Aorta (tissue), 5 donors: ENCODE results near the gene DDX10. TPM values are rescaled to one million over a fixed set of nuclear protein-coding genes. Genes with fewer than 3 reads are reported as not detected.

Experiments used
- ATAC-seq: fragments of 200-7000 bp; cut with Tn5 transposase; one replicate; pipeline ENCODE4 v1.9.1; 2022; ENCODE audit warnings: moderate library complexity; ENCODE audit not compliant: low FRiP score
- DNase-seq, 2 donors: peaks; one replicate each; pipeline ENCODE4 v3.0.0-alpha.2; 2020
- H3K27ac ChIP-seq, 2 donors: one replicate each; pipeline ENCODE4 v1.5.1; 2013; ENCODE audit warnings: low read length in 2 of 2, mild to moderate bottlenecking in 2 of 2, moderate library complexity in 2 of 2, control low read depth in 1 of 2, inconsistent platforms in 1 of 2, low read depth in 1 of 2
- H3K27me3 ChIP-seq, 2 donors: one replicate each; pipeline ENCODE4 v1.6.1; 2013; ENCODE audit warnings: control low read depth in 1 of 2, low read length in 1 of 2, mild to moderate bottlenecking in 1 of 2, moderate library complexity in 1 of 2; ENCODE audit not compliant: insufficient read depth in 2 of 2, control insufficient read depth in 1 of 2
- H3K36me3 ChIP-seq, 2 donors: one replicate each; pipeline ENCODE4 v1.6.1; 2013; ENCODE audit warnings: control low read depth in 1 of 2, low read length in 1 of 2, mild to moderate bottlenecking in 1 of 2; ENCODE audit not compliant: insufficient read depth in 2 of 2, control insufficient read depth in 1 of 2
- H3K4me1 ChIP-seq, 2 donors: one replicate each; pipeline ENCODE4 v1.6.1; 2013; ENCODE audit warnings: low read length in 2 of 2, control low read depth in 1 of 2, mild to moderate bottlenecking in 1 of 2, moderate library complexity in 1 of 2; ENCODE audit not compliant: insufficient read depth in 2 of 2, control insufficient read depth in 1 of 2
- H3K4me3 ChIP-seq, 2 donors: one replicate each; pipeline ENCODE4 v1.5.1; 2013; ENCODE audit warnings: low read length in 2 of 2, control low read depth in 1 of 2, mild to moderate bottlenecking in 1 of 2
- H3K9me3 ChIP-seq: one replicate; pipeline ENCODE4 v1.6.1; 2013; ENCODE audit warnings: mild to moderate bottlenecking, low read length; ENCODE audit not compliant: control insufficient read depth
- WGBS, 2 donors: extraction: QIAGEN DNeasy Blood & Tissue Kit; methylation state at CpG; one replicate each; pipeline ENCODE4 v1.1.7; 2013; 5-methylcytosine and 5-hydroxymethylcytosine counted together
- intact Hi-C, 2 donors: fragments of 100-400 bp; cut with DNase I; formaldehyde crosslinking; loops; one replicate each; pipeline versions ENCODE4 v1.14.2 to v1.15.0; 2022
- polyA plus RNA-seq, 2 donors: library from polyadenylated mRNA; stranded (reverse); fragments of 200-250 nt; gene quantifications; one replicate each; pipeline ENCODE4 v1.2.3, GENCODE V29; 2013
- total RNA-seq, 2 donors: library from RNA; stranded (reverse); fragmentation: NEBNext Ultra II Directional; extraction: Animal tissue kit (Norgen Biotek cat#: 25700); gene quantifications; one replicate each; pipeline ENCODE4 v1.2.1, GENCODE V29; 2021
- donor health status: healthy with polysubstance abuse.
- donor health status: Bipolar disorder and iron deficiency.
- donor health status: DM: no; HTN: no; CAD: no.
- donor health status: DM: no; HTN: no; CAD: no.
- donor health status: DM: yes; HTN: yes; CAD: no.

DDX10 gene
- total and polyA plus RNA-seq, 4 donors = 9.3 to 24.2 (median 15.3) TPM

DNA sequence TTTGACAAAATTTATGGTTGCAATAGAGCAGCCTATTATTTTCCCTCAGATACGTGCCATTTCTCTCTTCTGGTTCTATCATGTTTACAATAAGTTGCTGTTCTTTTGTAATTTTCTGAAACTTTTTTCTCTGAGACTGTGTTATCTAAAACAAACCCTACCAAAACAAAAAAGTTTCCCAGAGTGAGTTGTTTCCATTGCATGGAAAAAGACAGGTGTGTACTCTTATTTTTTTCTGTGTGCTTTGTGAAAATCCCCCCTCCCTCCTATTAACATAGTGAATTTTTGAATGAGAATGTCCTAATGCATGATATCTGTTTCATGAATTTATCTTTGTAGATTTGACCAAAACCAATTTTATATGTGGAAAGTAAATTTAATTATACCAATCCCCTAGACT, 137.6 kb downstream of the DDX10 start:
- Histone ChIP-seq H3K27ac (no peak overlapping the region), H3K27me3 (no peaks in the 10 kb centered on the region), H3K4me3 (no peak overlapping the region), H3K36me3 (no peaks in the 10 kb centered on the region), H3K9me3 (no peaks in the 10 kb centered on the region), H3K4me1 (peaks cover 0 to 9% of the 10 kb centered on the region in 2 donors)
- intact Hi-C loops = no loop called here
- WGBS, 2 donors = 83 to 88% methylated on average over 1 of the region's 1 CpG
- ATAC-seq = no peak
- no peak for DNase-seq

GRCh38 chr11:108803776-108804175, 138.9 kb downstream of the DDX10 start:
- Histone ChIP-seq H3K36me3 (no peaks in the 10 kb centered on the region), H3K4me1 (peaks cover 0 to 9% of the 10 kb centered on the region in 2 donors), H3K4me3 (no peak overlapping the region), H3K9me3 (no peaks in the 10 kb centered on the region), H3K27me3 (no peaks in the 10 kb centered on the region), H3K27ac (no peak overlapping the region)
- ATAC-seq (no peak), DNase-seq (no peak)
- intact Hi-C loops = no loop called here
- WGBS, 2 donors = 8 to 10% methylated on average over 1 of the region's 1 CpG

DNA sequence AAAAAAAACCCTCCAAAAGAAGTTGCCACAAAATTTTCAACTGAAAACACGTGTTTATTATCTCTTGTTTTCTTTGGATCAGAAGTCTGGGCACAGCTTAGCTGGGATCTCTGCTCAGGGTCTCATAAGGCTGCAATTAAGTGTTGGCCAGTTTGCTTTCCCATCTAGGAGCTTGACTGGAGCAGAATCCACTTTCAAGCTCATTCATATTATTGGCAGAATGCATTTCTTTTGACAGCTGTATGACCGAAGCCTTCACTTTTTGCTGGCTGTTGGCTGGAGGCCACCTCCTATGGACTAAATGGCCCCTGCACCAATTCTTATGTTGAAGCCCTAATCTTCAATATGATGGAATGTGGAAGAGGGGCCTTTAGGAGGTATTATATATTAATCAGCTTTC, 139.6 kb downstream of the DDX10 start:
- H3K27me3 ChIP-seq = no peaks in the 10 kb centered on the region
- ATAC-seq (no peak), DNase-seq (no peak)
- H3K36me3 ChIP-seq = peaks cover 0 to 1% of the 10 kb centered on the region in 2 donors
- 15 to 23% methylated on average over 2 of the region's 2 CpGs for WGBS, 2 donors
- no peak overlapping the region for H3K27ac ChIP-seq
- H3K9me3 ChIP-seq = no peaks in the 10 kb centered on the region
- no peak overlapping the region for H3K4me3 ChIP-seq
- intact Hi-C loops = no loop called here
- peaks cover 0 to 9% of the 10 kb centered on the region in 2 donors for H3K4me1 ChIP-seq

- Histone ChIP-seq H3K4me1 (peaks cover 0 to 9% of the 10 kb centered on the region in 2 donors), H3K9me3 (no peaks in the 10 kb centered on the region), H3K4me3 (no peak overlapping the region), H3K27me3 (no peaks in the 10 kb centered on the region), H3K36me3 (peaks cover 0 to 2% of the 10 kb centered on the region in 2 donors), H3K27ac (no peak overlapping the region)
- no peak for DNase-seq
- 37 to 42% methylated on average over 2 of the region's 2 CpGs for WGBS, 2 donors
- no peak for ATAC-seq
- intact Hi-C loops = no loop called here
Observed at GRCh38 chr11:108805030-108805429, 140.2 kb downstream of the DDX10 start.

GRCh38 chr11:108807262-108807661, 142.4 kb downstream of the DDX10 start:
- H3K4me3 ChIP-seq = no peak overlapping the region
- no peak for ATAC-seq
- no peaks in the 10 kb centered on the region for H3K27me3 ChIP-seq
- 88 to 97% methylated on average over 2 of the region's 2 CpGs for WGBS, 2 donors
- no peaks in the 10 kb centered on the region for H3K9me3 ChIP-seq
- intact Hi-C loops = no loop called here
- DNase-seq = no peak
- H3K4me1 ChIP-seq = peaks cover 0 to 11% of the 10 kb centered on the region in 2 donors
- no peak overlapping the region for H3K27ac ChIP-seq
- peaks cover 0 to 2% of the 10 kb centered on the region in 2 donors for H3K36me3 ChIP-seq

DNA sequence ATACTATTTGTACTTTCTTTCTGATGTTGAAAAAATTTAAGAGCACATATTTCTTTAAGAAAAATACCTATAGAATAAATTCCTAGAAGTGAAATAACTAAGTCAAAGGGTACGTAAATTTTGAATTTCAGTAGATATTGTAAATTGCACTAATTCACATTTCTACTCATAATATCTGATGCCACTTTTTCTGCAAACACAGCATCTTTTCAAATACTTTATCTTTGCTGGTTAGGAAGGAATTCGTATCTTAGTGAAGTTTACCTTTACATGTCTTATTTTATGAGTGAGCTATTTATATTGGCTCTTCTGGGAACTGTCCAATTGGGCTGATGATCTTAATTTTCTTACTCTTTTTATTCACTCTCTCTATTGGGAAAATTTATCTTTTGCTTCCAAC, 148.2 kb downstream of the DDX10 start:
- Histone ChIP-seq H3K4me3 (no peak overlapping the region), H3K4me1 (peaks cover 0 to 3% of the 10 kb centered on the region in 2 donors), H3K36me3 (peaks cover 0 to 2% of the 10 kb centered on the region in 2 donors), H3K27ac (no peak overlapping the region), H3K27me3 (no peaks in the 10 kb centered on the region), H3K9me3 (no peaks in the 10 kb centered on the region)
- DNase-seq (no peak), ATAC-seq (no peak)
- intact Hi-C loops = no loop called here
- WGBS, 2 donors = 77 to 80% methylated on average over 2 of the region's 2 CpGs

DNA sequence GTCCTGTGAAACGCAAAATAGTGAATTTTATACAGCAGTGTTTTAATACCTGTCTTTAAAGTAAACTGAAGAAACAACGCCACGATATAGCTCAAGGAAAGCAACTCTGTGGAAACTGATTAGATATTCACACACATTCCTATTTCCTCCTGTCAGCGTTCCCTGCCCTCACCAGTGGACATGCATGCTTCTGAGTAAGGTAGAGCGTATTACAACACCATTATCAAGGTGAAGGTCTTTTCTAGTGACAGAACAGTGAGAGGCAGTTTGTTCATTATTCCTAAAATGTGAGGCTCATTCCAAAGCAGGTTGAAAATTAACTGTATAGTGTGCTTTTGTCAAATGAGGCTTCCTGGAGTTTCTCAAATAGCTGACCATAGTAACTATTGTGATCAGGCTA, 153.1 kb downstream of the DDX10 start:
- DNase-seq (no peak), ATAC-seq (no peak)
- Histone ChIP-seq H3K27me3 (no peaks in the 10 kb centered on the region), H3K4me3 (no peak overlapping the region), H3K27ac (no peak overlapping the region), H3K36me3 (no peaks in the 10 kb centered on the region), H3K4me1 (no peaks in the 10 kb centered on the region), H3K9me3 (no peaks in the 10 kb centered on the region)
- whole genome bisulfite sequencing, 2 donors = 89 to 91% methylated on average over 5 of the region's 5 CpGs
- intact Hi-C loops = no loop called here

GRCh38 chr11:108818971-108819370, 154.1 kb downstream of the DDX10 start:
- Histone ChIP-seq H3K27me3 (no peaks in the 10 kb centered on the region), H3K9me3 (no peaks in the 10 kb centered on the region), H3K27ac (no peak overlapping the region), H3K36me3 (no peaks in the 10 kb centered on the region), H3K4me3 (no peak overlapping the region), H3K4me1 (no peaks in the 10 kb centered on the region)
- 56 to 65% methylated on average over 1 of the region's 1 CpG for WGBS, 2 donors
- DNase-seq = no peak
- intact Hi-C loops = no loop called here
- no peak for ATAC-seq

DNA sequence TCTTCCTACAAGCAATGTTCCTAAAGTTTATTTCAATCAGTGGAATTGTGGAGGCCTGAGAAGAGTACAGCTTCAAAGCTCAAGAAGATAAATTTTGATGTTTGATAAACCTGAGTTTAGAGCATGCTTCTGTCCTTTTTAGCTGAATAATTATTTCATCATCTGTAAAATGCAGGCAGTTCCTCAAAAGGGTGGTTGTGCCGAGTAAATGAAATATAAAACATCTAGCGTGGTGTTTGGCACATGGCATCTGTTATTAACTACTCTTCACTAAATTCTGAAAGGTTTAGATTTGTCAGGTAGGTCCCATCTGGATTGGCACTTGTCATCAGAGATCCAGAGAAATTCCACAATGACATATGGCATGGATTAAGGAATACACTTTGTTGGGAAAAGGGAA, 155.1 kb downstream of the DDX10 start:
- 97 to 98% methylated on average over 2 of the region's 2 CpGs for WGBS, 2 donors
- DNase-seq = no peak
- no peaks in the 10 kb centered on the region for H3K27me3 ChIP-seq
- H3K36me3 ChIP-seq = no peaks in the 10 kb centered on the region
- no peak overlapping the region for H3K4me3 ChIP-seq
- H3K9me3 ChIP-seq = no peaks in the 10 kb centered on the region
- no peak for ATAC-seq
- no peaks in the 10 kb centered on the region for H3K4me1 ChIP-seq
- no peak overlapping the region for H3K27ac ChIP-seq
- intact Hi-C loops = no loop called here
